A549 (cell line): ENCODE measurements around the gene ZNF212. TPM values are rescaled to one million over a fixed set of nuclear protein-coding genes. Genes with fewer than 3 reads are reported as not detected.

Experiments
- ATAC-seq, 2 experiments: fragments of 200-7000 bp in 1 of 2; fragments of >200 bp in 1 of 2; cut with Nextera tagmentation in 1 of 2; cut with Tn5 transposase in 1 of 2; 3 replicates each; pipeline versions ENCODE4 v1.8.0 to v1.9.1; 2018 to 2020; ENCODE audit warnings: mild to moderate bottlenecking in 1 of 2, moderate library complexity in 1 of 2
- CTCF ChIA-PET: fragments of 300-600 bp; sonication (Branson Sonifier 250); formaldehyde crosslinking; extraction: SDS; loops from one replicate; lab custom pipeline; 2021; ENCODE audit warnings: antibody characterized with exemption, inconsistent platforms; lab: Yijun Ruan, JAX
- POLR2A ChIA-PET: fragments of 350-600 bp; formaldehyde crosslinking; extraction: SDS; loops from one replicate; lab custom pipeline; 2021; ENCODE audit warnings: antibody characterized with exemption, inconsistent platforms; lab: Yijun Ruan, JAX
- DNase-seq, 2 experiments: peaks; one replicate each; pipeline versions ENCODE4 v3.0.0 to v3.0.0-alpha.2; 2011 to 2016; ENCODE audit warnings: low read depth in 1 of 2, low spot score in 1 of 2
- FAIRE-seq: peaks from 2 replicates; lab custom pipeline; 2011; peaks lifted over from hg19 to GRCh38; lab: Jason Lieb, UNC
- H3K27ac ChIP-seq, 2 experiments: fragments of >200 bp; sonication (Bioruptor Twin); formaldehyde crosslinking; 3 replicates each; pipeline ENCODE4 v1.5.1; 2016 to 2017
- H3K4me1 ChIP-seq: fragments of >200 bp; sonication (Bioruptor Twin); formaldehyde crosslinking; 3 replicates; pipeline ENCODE4 v1.6.1; 2016
- H3K4me2 ChIP-seq: fragments of >200 bp; sonication (Bioruptor Twin); formaldehyde crosslinking; 3 replicates; pipeline ENCODE4 v1.6.1; 2016
- H3K4me3 ChIP-seq: fragments of >200 bp; sonication (Bioruptor Twin); formaldehyde crosslinking; 3 replicates; pipeline ENCODE4 v1.5.1; 2016
- H3K9me3 ChIP-seq: fragments of >200 bp; sonication (Bioruptor Twin); formaldehyde crosslinking; 3 replicates; pipeline ENCODE4 v1.6.1; 2016
- CBX2 ChIP-seq: fragments of 200-600 bp; sonication (generic); IDR thresholded peaks from 2 replicates; pipeline ENCODE4 v1.6.1; 2016; ENCODE audit warnings: low read depth, mild to moderate bottlenecking, borderline replicate concordance
- CEBPB ChIP-seq, 2 experiments: fragments of >200 bp in 1 of 2; sonication (Bioruptor Twin) in 1 of 2; formaldehyde crosslinking in 1 of 2; IDR thresholded peaks; 2 replicates each; pipeline ENCODE4 v1.6.1; 2012 to 2016
- CHD4 ChIP-seq: fragments of 200-600 bp; sonication (generic); IDR thresholded peaks from 2 replicates; pipeline ENCODE4 v1.6.1; 2016; ENCODE audit warnings: antibody characterized with exemption, mild to moderate bottlenecking, borderline replicate concordance
- EHF ChIP-seq: fragments of 250-450 bp; sonication (Bioruptor Pico); IDR thresholded peaks from 2 replicates; pipeline ENCODE4 v1.5.0; 2020; ENCODE audit warnings: mild to moderate bottlenecking
- EHMT2 ChIP-seq: fragments of 200-600 bp; sonication (generic); IDR thresholded peaks from 2 replicates; pipeline ENCODE4 v1.6.1; 2016; ENCODE audit warnings: antibody characterized with exemption, low read depth, mild to moderate bottlenecking, moderate library complexity
- ESRRA ChIP-seq: fragments of 150-350 bp; IDR thresholded peaks from 2 replicates; pipeline ENCODE4 v1.6.1; 2014; ENCODE audit warnings: mild to moderate bottlenecking, low read length, borderline replicate concordance
- FOSB ChIP-seq: fragments of 250-450 bp; sonication (Bioruptor Pico); IDR thresholded peaks from 2 replicates; pipeline ENCODE4 v1.5.0; 2020; ENCODE audit warnings: mild to moderate bottlenecking, moderate library complexity
- HDAC2 ChIP-seq: fragments of 200-600 bp; sonication (generic); IDR thresholded peaks from 2 replicates; pipeline ENCODE4 v1.6.1; 2016
- HOXA7 ChIP-seq: fragments of 250-450 bp; sonication (Bioruptor Pico); IDR thresholded peaks from 2 replicates; pipeline ENCODE4 v1.5.0; 2020; ENCODE audit warnings: mild to moderate bottlenecking, moderate library complexity
- KDM1A ChIP-seq: fragments of 200-600 bp; sonication (generic); IDR thresholded peaks from 2 replicates; pipeline ENCODE4 v1.6.1; 2016; ENCODE audit warnings: low read depth, mild to moderate bottlenecking
- KDM5A ChIP-seq: fragments of 200-600 bp; sonication (generic); IDR thresholded peaks from 2 replicates; pipeline ENCODE4 v1.6.1; 2016; ENCODE audit warnings: antibody characterized with exemption, mild to moderate bottlenecking
- MAFK ChIP-seq: fragments of 450-650 bp; IDR thresholded peaks from 2 replicates; pipeline ENCODE4 v1.6.1; 2014; ENCODE audit not compliant: partially characterized antibody
- MAZ ChIP-seq: fragments of 150-350 bp; IDR thresholded peaks from 2 replicates; pipeline ENCODE4 v1.6.1; 2014; ENCODE audit warnings: antibody characterized with exemption, low read depth, low read length, borderline replicate concordance
- POLR2A ChIP-seq: IDR thresholded peaks from 2 replicates; pipeline ENCODE4 v1.6.1; 2012; ENCODE audit warnings: mild to moderate bottlenecking, low read length
- RAD21 ChIP-seq, 2 experiments: fragments of >200 bp in 1 of 2; sonication (Bioruptor Twin) in 1 of 2; formaldehyde crosslinking in 1 of 2; IDR thresholded peaks in 1 of 2; conservative IDR thresholded peaks in 1 of 2; 2 replicates in 1 of 2; 3 replicates in 1 of 2; pipeline ENCODE4 v1.6.1; 2012 to 2018; ENCODE audit warnings: inconsistent platforms in 1 of 2
- RCOR1 ChIP-seq: fragments of 150-350 bp; IDR thresholded peaks from 2 replicates; pipeline ENCODE4 v1.6.1; 2014; ENCODE audit warnings: antibody characterized with exemption, low read length, low read depth
- REST ChIP-seq: fragments of 200-600 bp; sonication (generic); IDR thresholded peaks from 2 replicates; pipeline ENCODE4 v1.6.1; 2016; ENCODE audit warnings: antibody characterized with exemption, mild to moderate bottlenecking, moderate library complexity
- SREBF2 ChIP-seq: fragments of 450-650 bp; IDR thresholded peaks from 2 replicates; pipeline ENCODE4 v1.6.1; 2014; ENCODE audit warnings: mild to moderate bottlenecking, moderate library complexity
- WGBS: methylation state at CpG from one replicate; pipeline ENCODE4 v1.1.6; 2017; ENCODE audit errors: missing lambda C conversion rate; 5-methylcytosine and 5-hydroxymethylcytosine counted together
- polyA plus RNA-seq, 4 experiments: library from polyadenylated mRNA; depleted of rRNA in 3 of 4; stranded (reverse); fragments of >200 nt; fragmentation: RNase III in 1 of 4; extraction: RNeasy Plus Mini Kit Qiagen cat#74134 plus additional on column Dnase treatment in 1 of 4; gene quantifications; 2 replicates in 3 of 4; 3 replicates in 1 of 4; pipeline ENCODE4 v1.2.3, GENCODE V29; 2011 to 2017
- TF ChIP-seq, protein P1 (sequence below): fragments of 250-450 bp; sonication (Bioruptor Pico); IDR thresholded peaks from 2 replicates; pipeline ENCODE4 v1.5.0; 2020; ENCODE audit warnings: low read depth, mild to moderate bottlenecking, moderate library complexity

ZNF212 gene
- polyA plus RNA-seq, 2 of the 4 experiments (the other 2 are of a cell fraction) = 5.5 to 7.9 TPM

GRCh38 chr7:149279111-149279743 lies 39.8 kb downstream of the ZNF212 start:
- no peak overlapping the region for H3K27ac ChIP-seq
- TF ChIP-seq MAFK (no peak), POLR2A (no peak), KDM1A (no peak), CHD4 (no peak), RCOR1 (no peak), ESRRA (no peak), RAD21 (conservative IDR thresholded peaks at IDR 0.05 in 1 of 2, IDR thresholded peaks at IDR 0.05 in 1 of 2) (no peak), KDM5A (no peak)
- TF ChIP-seq, all 56 proteins: peak for 0
- ATAC-seq (no peak), DNase-seq (no peak), FAIRE-seq (no peak)
- no peaks in the 10 kb centered on the region for H3K4me1 ChIP-seq
- ChIA-PET CTCF (interaction anchor here (0.5 to 4.4 kb wide), 5 partner anchors 11 to 34 kb away, joined by 3 to 14 read pairs (median 4); partner anchors contain the start of gene ZNF783), POLR2A (interaction anchor here (1.0 kb wide), 1 partner anchor 18 kb away, joined by 3 read pairs; the partner anchor contains the start of gene ZNF783)
- H3K4me2 ChIP-seq = no peak overlapping the region
- peaks cover 5% of the 10 kb centered on the region; the same call in 2 of the 3 replicates for H3K9me3 ChIP-seq
- WGBS = 91% methylated on average over 17 of the region's 17 CpGs
- no peak overlapping the region for H3K4me3 ChIP-seq

- TF ChIP-seq REST = no peak
- no peak for TF ChIP-seq CEBPB (IDR thresholded peaks at IDR 0.05)
- no peak for TF ChIP-seq EHMT2
- TF ChIP-seq EHF = no peak
- TF ChIP-seq KDM1A = no peak
- no peak for TF ChIP-seq CBX2
- TF ChIP-seq HOXA7 (CRISPR knock-in tag) = no peak
- TF ChIP-seq MAZ = no peak
- TF ChIP-seq SREBF2 = no peak
- Histone ChIP-seq H3K4me2 (no peak overlapping the region), H3K27ac (no peak overlapping the region), H3K4me1 (no peaks in the 10 kb centered on the region), H3K9me3 (no peaks in the 10 kb centered on the region), H3K4me3 (no peak overlapping the region)
- DNase-seq (no peak), FAIRE-seq (no peak), ATAC-seq (no peak)
- POLR2A ChIA-PET = interaction anchor here (1.0 kb wide), 1 partner anchor 18 kb away, joined by 3 read pairs; the partner anchor contains the start of gene ZNF783
- CTCF ChIA-PET = interaction anchor here (1.6 to 4.4 kb wide), 2 partner anchors 18 to 30 kb away, joined by 4 to 14 read pairs; partner anchors contain the start of gene ZNF783
- WGBS = 96% methylated on average over 3 of the region's 9 CpGs
Measured at GRCh38 chr7:149280151-149280550, 40.7 kb downstream of the ZNF212 start.

DNA sequence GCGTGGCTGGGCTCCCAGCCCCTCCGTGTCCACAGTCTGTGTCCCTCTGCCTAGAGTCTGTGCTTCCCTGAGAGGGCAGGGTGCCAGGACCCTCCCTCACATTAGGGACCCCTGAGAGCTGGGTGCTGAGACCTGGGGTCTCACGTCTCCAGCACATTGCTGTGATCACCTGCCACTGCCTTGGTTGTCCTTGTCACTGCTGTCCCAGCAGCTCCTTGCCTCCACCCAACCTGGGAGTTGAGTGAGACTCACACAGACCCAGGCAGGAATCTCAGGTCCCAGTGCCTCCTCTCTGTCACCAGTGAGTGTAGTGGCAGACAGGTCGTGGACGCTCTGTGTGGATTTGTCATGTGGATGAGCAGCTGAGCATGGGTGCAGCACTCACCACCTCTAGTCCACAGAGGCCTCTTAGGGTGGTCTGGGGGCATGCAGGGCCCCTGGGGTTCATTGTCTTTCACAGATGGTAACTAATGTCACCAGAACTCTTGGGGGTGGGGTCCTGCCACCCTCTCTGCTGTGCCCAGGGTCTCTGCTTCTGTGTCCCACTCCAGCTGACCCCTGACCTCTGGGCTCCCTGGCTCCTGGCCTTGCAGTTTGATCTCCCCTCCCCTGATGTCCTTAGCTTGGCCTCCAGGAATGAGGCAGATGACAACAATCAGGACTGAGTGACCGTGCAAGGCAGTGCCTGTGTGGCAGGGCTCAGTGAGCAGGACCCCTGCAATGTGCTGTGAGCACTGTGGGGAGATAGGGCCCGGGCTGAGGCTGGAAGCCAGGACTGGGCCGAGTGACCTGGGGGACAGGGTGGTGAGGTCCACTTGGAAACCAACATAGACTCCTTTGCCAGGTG lies 41.4 kb downstream of the ZNF212 start:
- Histone ChIP-seq H3K4me2 (no peak overlapping the region), H3K9me3 (no peaks in the 10 kb centered on the region), H3K4me1 (no peaks in the 10 kb centered on the region), H3K4me3 (no peak overlapping the region), H3K27ac (no peak overlapping the region)
- no peak for FAIRE-seq
- no peak for TF ChIP-seq ESRRA
- TF ChIP-seq MAFK = no peak
- TF ChIP-seq, protein P1, sequence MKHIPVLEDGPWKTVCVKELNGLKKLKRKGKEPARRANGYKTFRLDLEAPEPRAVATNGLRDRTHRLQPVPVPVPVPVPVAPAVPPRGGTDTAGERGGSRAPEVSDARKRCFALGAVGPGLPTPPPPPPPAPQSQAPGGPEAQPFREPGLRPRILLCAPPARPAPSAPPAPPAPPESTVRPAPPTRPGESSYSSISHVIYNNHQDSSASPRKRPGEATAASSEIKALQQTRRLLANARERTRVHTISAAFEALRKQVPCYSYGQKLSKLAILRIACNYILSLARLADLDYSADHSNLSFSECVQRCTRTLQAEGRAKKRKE = no peak
- no peak for TF ChIP-seq FOSB (CRISPR knock-in tag)
- no peak for TF ChIP-seq HDAC2
- ATAC-seq = no peak
- CTCF ChIA-PET = interaction anchor here (4.4 kb wide), 1 partner anchor 19 kb away, joined by 14 read pairs; the partner anchor contains the start of gene ZNF783
- 94% methylated on average over 7 of the region's 8 CpGs for WGBS
- DNase-seq = no peak
- POLR2A ChIA-PET = interaction anchor here (1.0 kb wide), 1 partner anchor 19 kb away, joined by 3 read pairs; the partner anchor contains the start of gene ZNF783
